ENCODE data around the gene VPS9D1.

DNA sequence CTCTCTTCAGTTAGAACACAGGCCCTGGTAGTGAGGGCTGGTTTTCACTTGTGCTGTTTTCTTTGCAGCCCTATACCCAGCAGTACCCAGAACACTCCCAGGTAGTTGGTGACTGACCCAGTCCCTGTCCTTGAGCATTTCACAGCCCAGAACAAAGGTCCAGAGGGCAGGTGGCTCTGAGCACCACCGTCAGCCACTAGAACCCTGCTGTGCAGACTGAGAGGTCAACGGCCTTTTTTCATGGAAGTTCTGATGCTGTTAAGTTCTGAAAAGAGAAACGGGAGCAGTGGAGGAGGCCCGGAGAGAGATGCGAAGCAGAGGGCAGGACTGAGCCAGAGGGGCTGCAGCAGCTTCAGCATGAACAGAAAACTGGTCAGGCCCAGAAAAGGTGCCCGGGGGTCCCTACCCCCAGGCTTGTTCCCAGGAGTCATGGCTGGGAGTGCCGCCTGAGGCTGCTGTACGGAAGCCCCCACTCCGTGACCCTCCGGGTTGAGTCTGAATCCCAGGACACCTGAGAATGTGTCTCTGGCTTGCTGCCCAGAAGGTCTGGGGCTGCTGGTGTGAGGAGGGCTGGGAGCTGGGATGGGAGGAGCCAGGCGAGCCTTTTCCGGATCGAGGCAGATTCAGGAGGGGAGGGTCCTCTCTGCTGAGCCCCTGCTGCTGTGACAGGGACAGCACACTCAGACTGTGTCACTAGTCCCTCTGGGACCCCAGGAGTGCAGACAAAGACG, 9.3 kb upstream of the VPS9D1 start:
- TF ChIP-seq, protein P1, sequence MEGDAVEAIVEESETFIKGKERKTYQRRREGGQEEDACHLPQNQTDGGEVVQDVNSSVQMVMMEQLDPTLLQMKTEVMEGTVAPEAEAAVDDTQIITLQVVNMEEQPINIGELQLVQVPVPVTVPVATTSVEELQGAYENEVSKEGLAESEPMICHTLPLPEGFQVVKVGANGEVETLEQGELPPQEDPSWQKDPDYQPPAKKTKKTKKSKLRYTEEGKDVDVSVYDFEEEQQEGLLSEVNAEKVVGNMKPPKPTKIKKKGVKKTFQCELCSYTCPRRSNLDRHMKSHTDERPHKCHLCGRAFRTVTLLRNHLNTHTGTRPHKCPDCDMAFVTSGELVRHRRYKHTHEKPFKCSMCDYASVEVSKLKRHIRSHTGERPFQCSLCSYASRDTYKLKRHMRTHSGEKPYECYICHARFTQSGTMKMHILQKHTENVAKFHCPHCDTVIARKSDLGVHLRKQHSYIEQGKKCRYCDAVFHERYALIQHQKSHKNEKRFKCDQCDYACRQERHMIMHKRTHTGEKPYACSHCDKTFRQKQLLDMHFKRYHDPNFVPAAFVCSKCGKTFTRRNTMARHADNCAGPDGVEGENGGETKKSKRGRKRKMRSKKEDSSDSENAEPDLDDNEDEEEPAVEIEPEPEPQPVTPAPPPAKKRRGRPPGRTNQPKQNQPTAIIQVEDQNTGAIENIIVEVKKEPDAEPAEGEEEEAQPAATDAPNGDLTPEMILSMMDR (IDR thresholded peaks at IDR 0.05; ENCODE audit: low read length) = no peak
- no peak for TF ChIP-seq EZH2 (IDR thresholded peaks at IDR 0.05; ENCODE audit: borderline replicate concordance, low read length)

Measured in OCI-LY1 (cell line).